Kidney epithelial cell (primary cell): ENCODE measurements around the gene WDR86. TPM values are rescaled to one million over a fixed set of nuclear protein-coding genes. Genes with fewer than 3 reads are reported as not detected.

Source experiments
- DNase-seq: peaks from one replicate; pipeline ENCODE4 v3.0.0-alpha.2; 2010; ENCODE audit warnings: low read depth
- H3K27me3 ChIP-seq: 2 replicates; pipeline ENCODE4 v1.6.0; 2011; ENCODE audit warnings: low read length; ENCODE audit not compliant: control insufficient read depth, insufficient read depth
- H3K36me3 ChIP-seq: 2 replicates; pipeline ENCODE4 v1.5.1; 2011; ENCODE audit warnings: low read length; ENCODE audit not compliant: control insufficient read depth, insufficient read depth
- H3K4me3 ChIP-seq: 2 replicates; pipeline ENCODE4 v1.5.1; 2011; ENCODE audit warnings: low read depth, mild to moderate bottlenecking, control low read depth, low read length
- CTCF ChIP-seq: IDR thresholded peaks from 2 replicates; pipeline ENCODE4 v1.5.1; 2011; ENCODE audit warnings: mild to moderate bottlenecking, moderate library complexity, low read length, control low read depth, inconsistent platforms; ENCODE audit not compliant: insufficient read depth, poor library complexity, severe bottlenecking
- total RNA-seq: library from RNA; depleted of rRNA; stranded (reverse); fragments of >200 nt; gene quantifications from 2 replicates; pipeline ENCODE4 v1.2.3, GENCODE V29; 2015

The WDR86 gene
- total RNA-seq, 1 donor from 2014 or later = 19.6 TPM

DNA sequence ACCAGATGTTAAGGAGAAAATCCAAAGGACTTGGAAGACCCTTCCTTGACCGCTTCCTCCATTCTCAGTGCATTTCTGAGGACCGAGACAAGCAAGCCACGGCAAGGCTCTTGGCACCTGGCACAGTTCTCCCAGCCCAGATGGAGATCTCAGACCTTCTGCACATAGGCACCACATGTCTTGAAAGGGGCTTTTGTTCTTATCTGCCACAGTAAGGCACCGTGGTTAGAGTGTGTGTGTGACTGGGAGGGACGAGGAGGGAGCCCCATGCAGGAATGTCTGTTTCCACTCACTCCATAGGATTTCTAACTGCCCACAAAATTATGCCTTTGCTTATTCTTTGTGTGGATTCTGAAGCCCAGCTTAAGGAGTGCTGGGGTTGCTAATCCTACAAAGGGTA, 10.3 kb upstream of the WDR86 start:
- Histone ChIP-seq H3K4me3 (no peak overlapping the region), H3K27me3 (peaks cover 12% of the 10 kb centered on the region), H3K36me3 (no peaks in the 10 kb centered on the region)
- no peak for TF ChIP-seq CTCF
- no peak for DNase-seq

DNA sequence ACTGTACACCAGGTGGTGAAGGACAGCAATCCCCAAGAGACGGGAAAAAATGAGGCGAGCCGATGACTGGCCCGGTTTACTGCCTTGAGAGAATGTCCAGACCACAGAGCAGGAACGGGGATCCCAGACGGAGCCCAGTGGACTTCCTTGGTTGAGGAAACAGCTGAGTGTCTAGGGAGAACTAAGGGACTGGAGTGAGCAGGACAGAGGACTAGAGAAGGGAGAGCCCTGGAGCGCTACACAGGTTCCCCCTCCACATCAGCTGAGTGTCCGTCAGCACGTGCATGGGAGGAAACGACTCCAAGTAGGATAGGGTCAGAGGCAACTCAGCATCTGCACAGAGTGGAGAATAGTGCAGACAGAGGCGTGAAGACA, 7.1 kb upstream of the WDR86 start:
- no peak for TF ChIP-seq CTCF
- peaks cover 19% of the 10 kb centered on the region for H3K27me3 ChIP-seq
- no peaks in the 10 kb centered on the region for H3K36me3 ChIP-seq
- DNase-seq = no peak
- no peak overlapping the region for H3K4me3 ChIP-seq

- no peak for TF ChIP-seq CTCF
- no peak for DNase-seq
- Histone ChIP-seq H3K27me3 (peaks cover 25% of the 10 kb centered on the region), H3K4me3 (no peak overlapping the region), H3K36me3 (no peaks in the 10 kb centered on the region)
Measured at GRCh38 chr7:151416112-151416940, 6.5 kb upstream of the WDR86 start.

DNA sequence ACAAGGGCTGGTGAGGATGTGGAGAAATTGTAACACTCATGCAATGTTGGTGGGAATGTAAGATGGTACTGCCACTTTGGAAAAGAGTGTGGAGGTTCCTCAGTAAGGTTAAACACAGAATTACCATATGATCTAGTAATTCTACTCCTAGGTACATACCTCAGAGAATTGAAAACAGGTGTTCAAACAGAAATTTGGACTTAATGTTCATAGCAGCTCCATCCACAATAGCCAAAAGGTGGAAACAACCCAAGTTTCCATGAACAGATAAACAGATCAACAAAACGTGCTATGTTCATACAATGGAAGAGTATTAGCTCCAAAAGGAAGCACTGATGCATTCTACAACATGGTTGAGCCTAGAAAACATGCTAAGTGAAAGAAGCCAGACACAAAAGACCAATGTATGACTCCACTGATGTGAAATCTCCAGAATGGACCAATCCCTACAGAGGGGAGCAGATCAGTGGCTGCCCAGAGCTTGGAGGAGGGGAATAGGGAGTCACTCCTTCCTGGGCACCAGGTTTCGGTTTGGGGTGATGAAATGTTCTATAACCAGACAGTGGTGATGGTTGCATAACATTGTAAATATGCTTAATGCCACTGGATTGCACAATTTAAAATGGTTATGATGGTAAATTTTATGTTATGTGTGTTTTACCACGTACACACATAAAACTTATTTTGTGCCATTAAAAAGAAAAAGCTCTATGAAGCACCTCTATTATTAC, 5.7 kb upstream of the WDR86 start:
- no peak for TF ChIP-seq CTCF
- H3K27me3 ChIP-seq = peaks cover 33% of the 10 kb centered on the region
- DNase-seq = no peak
- H3K36me3 ChIP-seq = no peaks in the 10 kb centered on the region
- H3K4me3 ChIP-seq = no peak overlapping the region

DNA sequence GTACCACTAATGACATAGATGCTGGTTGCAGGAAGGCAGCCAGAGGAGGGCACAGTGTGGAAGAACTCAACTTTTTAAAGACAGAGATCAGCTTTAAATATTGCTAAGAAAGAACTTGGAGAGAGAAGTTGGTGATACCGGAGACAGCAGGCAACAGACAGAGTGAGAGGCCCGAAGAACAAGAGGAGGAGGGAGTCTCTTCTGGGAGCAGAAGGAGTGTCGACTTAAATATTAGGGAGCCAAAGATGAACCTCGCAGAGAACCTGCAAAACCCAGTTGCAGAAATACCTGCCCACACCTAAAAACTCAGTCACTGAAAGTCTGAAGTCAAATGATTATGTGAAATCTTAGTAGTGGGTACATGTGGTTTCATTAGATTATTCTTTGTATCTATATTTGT, 3.4 kb upstream of the WDR86 start:
- no peaks in the 10 kb centered on the region for H3K36me3 ChIP-seq
- TF ChIP-seq CTCF = no peak
- peaks cover 55% of the 10 kb centered on the region for H3K27me3 ChIP-seq
- no peak for DNase-seq
- H3K4me3 ChIP-seq = no peak overlapping the region
